LNCAP (cell line): ENCODE data around the gene FUT8.

Experiments used
- TF ChIP-seq, protein P1 (sequence below): fragments of 450-650 bp; IDR thresholded peaks from 2 replicates; pipeline ENCODE4 v1.5.1; 2017; ENCODE audit warnings: mild to moderate bottlenecking

The FUT8 gene

DNA sequence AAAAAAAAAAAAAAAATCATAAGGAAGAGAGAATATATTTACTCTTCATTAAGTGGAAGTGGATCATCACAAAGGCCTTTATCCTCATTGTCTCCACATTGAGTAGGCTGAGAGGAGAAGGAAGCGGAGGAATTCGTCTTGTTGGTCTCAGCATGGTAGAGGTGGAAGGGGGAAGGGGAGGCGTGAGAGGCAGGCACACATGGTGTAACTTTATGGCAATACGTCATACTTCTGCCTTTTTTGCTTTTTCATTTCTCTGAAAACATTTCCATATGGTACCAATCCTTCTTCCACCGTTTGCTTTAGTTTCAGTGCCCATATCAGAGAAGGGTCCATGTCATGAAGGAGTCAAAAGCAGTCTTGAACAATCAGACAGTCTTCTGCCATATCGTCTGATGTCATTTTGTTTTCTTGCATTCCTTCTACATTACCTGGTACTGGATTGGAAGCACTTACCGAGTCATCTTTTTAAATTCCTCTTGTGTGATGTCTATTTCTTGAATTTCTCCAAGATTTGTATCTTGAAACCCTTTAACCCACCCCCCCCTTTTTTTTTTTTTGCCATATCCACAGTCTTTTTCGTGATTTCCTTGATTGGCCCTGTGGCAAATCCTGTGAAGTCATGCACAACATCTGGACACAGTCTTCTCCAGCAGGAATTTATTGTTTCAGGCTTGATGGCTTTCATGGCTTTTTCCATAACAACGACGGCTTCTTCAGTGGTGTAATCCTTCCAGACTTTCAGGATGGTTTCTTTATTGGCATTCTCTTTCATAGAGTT is 8.9 kb downstream of the FUT8 start:
- TF ChIP-seq, protein P1, sequence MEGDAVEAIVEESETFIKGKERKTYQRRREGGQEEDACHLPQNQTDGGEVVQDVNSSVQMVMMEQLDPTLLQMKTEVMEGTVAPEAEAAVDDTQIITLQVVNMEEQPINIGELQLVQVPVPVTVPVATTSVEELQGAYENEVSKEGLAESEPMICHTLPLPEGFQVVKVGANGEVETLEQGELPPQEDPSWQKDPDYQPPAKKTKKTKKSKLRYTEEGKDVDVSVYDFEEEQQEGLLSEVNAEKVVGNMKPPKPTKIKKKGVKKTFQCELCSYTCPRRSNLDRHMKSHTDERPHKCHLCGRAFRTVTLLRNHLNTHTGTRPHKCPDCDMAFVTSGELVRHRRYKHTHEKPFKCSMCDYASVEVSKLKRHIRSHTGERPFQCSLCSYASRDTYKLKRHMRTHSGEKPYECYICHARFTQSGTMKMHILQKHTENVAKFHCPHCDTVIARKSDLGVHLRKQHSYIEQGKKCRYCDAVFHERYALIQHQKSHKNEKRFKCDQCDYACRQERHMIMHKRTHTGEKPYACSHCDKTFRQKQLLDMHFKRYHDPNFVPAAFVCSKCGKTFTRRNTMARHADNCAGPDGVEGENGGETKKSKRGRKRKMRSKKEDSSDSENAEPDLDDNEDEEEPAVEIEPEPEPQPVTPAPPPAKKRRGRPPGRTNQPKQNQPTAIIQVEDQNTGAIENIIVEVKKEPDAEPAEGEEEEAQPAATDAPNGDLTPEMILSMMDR, result no peak

DNA sequence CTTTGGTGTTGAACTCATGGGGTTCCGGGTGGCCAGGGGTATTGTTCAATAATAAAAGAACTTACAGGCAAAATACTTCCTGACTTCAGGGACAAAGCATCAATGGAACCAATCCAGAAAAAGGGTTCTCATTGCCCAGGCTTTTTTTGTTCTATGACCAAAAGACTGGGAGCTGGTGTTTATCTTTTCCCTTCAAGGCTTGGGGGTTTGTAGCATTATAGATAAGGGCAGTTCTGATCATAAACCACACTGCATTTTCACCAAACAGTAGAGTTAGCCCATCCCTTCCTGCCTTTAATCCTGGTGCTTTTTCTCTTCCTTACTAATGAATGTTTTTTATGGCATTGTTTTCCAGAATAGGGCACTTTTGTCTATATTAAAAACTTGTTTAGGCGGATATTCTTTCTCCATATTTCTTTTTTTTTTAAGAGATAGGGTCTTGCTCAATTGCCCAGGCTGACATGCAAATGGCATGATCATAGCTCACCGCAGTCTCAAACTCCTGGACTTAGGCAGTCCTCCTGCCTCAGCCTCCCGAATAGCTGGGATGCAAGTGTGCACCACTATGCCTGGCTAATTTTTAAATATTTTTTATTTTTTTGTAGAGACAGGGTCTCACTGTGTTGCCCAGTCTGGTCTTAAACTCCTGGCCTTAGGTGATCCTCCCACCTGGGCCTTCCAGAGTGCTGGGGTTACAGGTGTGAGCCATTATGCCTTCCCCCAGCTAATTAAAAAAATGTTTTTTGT is 9.7 kb downstream of the FUT8 start:
- TF ChIP-seq, protein P1, result no peak

DNA sequence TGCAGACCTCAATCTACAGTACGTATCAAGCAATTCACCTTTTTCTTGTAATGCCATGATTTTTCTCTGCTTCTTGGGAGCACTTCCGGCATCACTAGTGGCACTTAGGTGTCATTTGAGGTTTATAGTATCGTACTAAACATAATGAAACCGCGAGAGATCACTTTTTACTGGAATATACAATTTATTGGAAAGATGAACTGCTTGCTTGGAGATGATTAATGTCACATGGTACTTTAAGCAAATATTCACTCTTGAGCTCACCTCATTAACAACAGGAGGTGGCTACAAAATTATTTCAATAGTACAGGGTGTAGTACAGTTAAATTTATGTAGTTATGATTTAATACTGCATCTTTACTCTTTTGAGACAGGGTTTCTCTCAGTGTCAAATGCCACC is 11.5 kb downstream of the FUT8 start:
- TF ChIP-seq, protein P1, result no peak

DNA sequence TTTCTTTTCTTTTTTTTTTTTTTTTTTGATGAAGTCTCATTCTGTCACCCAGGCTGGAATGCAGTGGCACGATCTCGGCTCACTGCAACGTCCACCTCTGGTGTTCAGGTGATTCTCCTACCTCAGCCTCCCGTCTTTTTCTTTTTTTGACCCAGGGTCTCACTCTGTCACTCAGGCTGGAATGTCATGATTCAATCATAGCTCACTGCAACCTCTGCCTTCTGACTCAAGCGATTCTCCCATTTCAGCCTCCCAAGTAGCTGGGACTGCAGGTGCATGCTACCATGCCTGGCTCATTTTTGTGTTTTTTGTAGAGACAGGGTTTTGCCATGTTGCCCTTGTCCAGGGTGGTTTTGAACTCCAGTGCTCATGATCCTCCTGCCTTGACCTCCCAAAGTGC is 12.0 kb downstream of the FUT8 start:
- TF ChIP-seq, protein P1, result no peak

DNA sequence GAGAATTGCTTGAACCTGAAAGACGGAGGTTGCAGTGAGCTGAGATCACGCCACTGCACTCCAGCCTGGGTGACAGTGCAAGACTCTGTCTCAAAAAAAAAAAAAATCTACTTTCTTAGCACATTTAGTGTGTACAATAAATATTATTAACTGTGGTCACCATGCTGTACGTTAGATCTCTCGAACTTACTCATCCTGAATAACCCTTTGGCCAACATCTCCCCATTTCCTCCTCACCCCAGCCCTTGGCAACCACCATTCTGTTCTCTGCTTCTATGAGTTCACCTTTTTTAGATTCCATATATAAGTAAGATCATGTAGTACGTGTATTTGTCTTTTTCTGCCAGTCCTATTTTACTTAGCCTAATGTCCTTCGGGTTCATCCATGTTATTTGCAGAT is 13.4 kb downstream of the FUT8 start:
- TF ChIP-seq, protein P1, result no peak

DNA sequence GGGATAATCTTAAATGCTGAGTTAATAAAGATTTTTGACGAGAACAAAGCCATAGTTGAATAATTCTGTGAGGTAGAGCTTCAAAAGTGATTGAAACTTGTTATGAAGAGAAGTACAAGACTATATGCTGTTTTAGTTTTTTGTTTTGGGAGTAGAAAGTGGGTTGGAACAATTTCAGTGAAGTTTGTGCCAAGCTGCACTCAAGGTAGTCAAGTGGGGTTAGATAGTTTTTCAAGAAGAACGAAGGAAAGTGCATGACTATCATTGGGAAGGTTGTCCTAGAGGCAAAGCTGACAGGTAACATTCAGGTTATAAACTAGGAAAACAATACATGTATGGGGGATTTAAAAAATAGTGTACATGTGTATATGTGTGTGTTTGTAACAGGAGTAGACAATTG is 16.2 kb downstream of the FUT8 start:
- TF ChIP-seq, protein P1, result no peak

DNA sequence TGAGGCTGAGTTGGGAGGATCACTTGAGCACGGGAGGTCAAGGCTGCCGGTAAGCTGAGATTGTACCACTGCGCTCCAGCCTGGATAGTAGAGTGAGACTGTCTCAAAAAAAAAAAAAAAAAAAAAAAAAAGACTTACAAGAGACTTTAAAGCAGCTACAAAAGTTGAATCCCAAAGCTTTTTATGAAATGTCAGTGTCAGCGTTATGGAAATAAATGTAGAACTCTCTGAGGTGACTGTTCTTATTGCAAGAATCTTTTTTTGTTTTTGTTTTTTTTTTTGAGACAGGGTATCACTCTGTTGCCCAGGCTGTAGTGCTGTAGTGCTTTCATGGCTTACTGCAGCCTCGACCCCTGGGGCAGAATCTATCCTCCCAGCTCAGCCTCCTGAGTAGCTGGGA is 17.2 kb downstream of the FUT8 start:
- TF ChIP-seq, protein P1, result no peak
